ENCODE measurements around the gene ZRANB3. TPM values are rescaled to one million over a fixed set of nuclear protein-coding genes. Genes with fewer than 3 reads are reported as not detected.

ZRANB3 gene
- polyA plus RNA-seq, 1 donor (not counting 4 experiments of a cell fraction or from before 2014, with no cell fraction given) = 10.6 TPM

DNA sequence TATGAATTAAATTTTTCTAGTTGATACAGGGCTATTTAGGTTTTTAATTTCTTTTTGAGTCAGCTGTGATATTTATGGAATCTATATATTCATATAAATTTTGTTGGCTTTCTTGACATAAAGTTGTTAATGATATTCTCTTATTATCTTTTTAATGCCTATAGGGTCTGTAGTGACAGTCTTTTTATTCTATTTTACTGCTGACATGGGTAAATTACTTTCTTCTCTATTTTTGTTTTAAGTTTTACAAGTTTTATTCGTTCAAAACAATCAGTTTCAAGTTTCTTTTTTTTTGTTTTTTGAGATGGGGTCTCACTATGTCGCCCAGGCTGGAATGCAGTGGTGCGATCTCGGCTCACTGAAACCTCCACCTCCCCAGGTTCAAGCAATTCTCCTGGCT, 226.3 kb downstream of the ZRANB3 start:
- TF ChIP-seq, protein P1, sequence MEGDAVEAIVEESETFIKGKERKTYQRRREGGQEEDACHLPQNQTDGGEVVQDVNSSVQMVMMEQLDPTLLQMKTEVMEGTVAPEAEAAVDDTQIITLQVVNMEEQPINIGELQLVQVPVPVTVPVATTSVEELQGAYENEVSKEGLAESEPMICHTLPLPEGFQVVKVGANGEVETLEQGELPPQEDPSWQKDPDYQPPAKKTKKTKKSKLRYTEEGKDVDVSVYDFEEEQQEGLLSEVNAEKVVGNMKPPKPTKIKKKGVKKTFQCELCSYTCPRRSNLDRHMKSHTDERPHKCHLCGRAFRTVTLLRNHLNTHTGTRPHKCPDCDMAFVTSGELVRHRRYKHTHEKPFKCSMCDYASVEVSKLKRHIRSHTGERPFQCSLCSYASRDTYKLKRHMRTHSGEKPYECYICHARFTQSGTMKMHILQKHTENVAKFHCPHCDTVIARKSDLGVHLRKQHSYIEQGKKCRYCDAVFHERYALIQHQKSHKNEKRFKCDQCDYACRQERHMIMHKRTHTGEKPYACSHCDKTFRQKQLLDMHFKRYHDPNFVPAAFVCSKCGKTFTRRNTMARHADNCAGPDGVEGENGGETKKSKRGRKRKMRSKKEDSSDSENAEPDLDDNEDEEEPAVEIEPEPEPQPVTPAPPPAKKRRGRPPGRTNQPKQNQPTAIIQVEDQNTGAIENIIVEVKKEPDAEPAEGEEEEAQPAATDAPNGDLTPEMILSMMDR (optimal IDR thresholded peaks at IDR 0.05 in 1 of 3, IDR thresholded peaks at IDR 0.05 in 1 of 3, conservative IDR thresholded peaks at IDR 0.05 in 1 of 3; ENCODE audit: extremely low read depth in 1 of 3, insufficient read depth in 2 of 3, low read length in 3 of 3) = no peak
- no peak for TF ChIP-seq EZH2 (IDR thresholded peaks at IDR 0.05; ENCODE audit: low read length)

DNA sequence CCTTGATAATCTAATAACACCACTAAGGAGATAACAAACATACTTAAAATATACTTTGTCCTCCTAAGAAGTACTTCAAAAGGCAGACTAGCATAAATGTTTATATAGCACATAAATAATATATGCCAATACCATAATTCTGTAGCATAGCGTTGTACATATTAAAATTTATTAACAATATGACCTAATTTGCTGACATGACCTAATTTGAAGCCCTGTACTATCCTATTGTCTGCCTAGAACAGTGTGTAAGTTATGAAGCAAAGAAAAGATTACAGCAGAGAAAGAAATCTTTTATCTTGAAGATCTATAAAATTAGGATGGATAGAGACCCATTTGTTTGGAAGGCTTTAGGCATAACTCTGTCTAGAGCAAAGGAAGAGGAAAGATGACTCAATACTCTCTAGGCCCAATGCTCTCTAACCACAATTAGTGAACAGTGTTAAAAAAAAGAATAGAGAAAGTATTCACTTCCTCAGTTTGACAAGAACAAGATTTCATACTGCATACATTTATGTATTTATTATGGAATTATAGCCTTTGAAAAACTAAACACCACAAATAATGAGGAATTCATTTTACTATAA, 231.3 kb downstream of the ZRANB3 start:
- no peaks in the 10 kb centered on the region for H3K9me3 ChIP-seq (ENCODE audit: control insufficient read depth, low read depth, low read length)
- no peak overlapping the region for H3K9ac ChIP-seq (ENCODE audit: control insufficient read depth, extremely low read depth, insufficient read depth, low read length)
- no peaks in the 10 kb centered on the region for H3K79me2 ChIP-seq (ENCODE audit: control insufficient read depth, insufficient read depth, low read length)
- H4K20me1 ChIP-seq (ENCODE audit: control insufficient read depth, extremely low read depth, insufficient read depth, low read length) = no peaks in the 10 kb centered on the region
- H3K27ac ChIP-seq (ENCODE audit: control insufficient read depth, insufficient read depth, low read length) = no peak overlapping the region
- H2AFZ ChIP-seq (ENCODE audit: control insufficient read depth, low read length) = no peak overlapping the region
- peaks cover 19% of the 10 kb centered on the region for H3K4me1 ChIP-seq (ENCODE audit: control insufficient read depth, extremely low read depth, insufficient read depth, low read length)
- no peak for FAIRE-seq
- no peaks in the 10 kb centered on the region for H3K36me3 ChIP-seq (ENCODE audit: control insufficient read depth in 2 of 2, extremely low read depth in 1 of 2, insufficient read depth in 2 of 2, low read length in 2 of 2)
- no peak overlapping the region for H3K4me3 ChIP-seq (ENCODE audit: control insufficient read depth in 2 of 3, extremely low read depth in 1 of 3, insufficient read depth in 2 of 3, low read depth in 1 of 3, low read length in 3 of 3)
- dilution Hi-C loops (cut with MboI; ENCODE audit: extremely low pct_ligation_motif_present, low sequenced_read_pairs) = no loop called here
- no peaks in the 10 kb centered on the region for H3K9me1 ChIP-seq (ENCODE audit: control insufficient read depth, extremely low read depth, insufficient read depth, low read length)
- no peaks in the 10 kb centered on the region for H3K27me3 ChIP-seq (ENCODE audit: control insufficient read depth, extremely low read depth, insufficient read depth, low read length)
- peak overlapping the region; percentile 46 for H3K4me2 ChIP-seq (ENCODE audit: control insufficient read depth, extremely low read depth, insufficient read depth, low read depth, low read length)
- no peak for TF ChIP-seq EZH2 (IDR thresholded peaks at IDR 0.05; ENCODE audit: low read length)
- TF ChIP-seq, protein P1 (optimal IDR thresholded peaks at IDR 0.05 in 1 of 3, IDR thresholded peaks at IDR 0.05 in 1 of 3, conservative IDR thresholded peaks at IDR 0.05 in 1 of 3; ENCODE audit: extremely low read depth in 1 of 3, insufficient read depth in 2 of 3, low read length in 3 of 3) = no peak
- no peak for DNase-seq (ENCODE audit: low read depth, low spot score)

More for the DNA sequence above, 226.3 kb downstream of the ZRANB3 start:
- H3K4me2 ChIP-seq (ENCODE audit: control insufficient read depth, extremely low read depth, insufficient read depth, low read depth, low read length) = no peak overlapping the region
- no peak for DNase-seq (ENCODE audit: low read depth, low spot score)
- FAIRE-seq = no peak
- no peaks in the 10 kb centered on the region for H3K27me3 ChIP-seq (ENCODE audit: control insufficient read depth, extremely low read depth, insufficient read depth, low read length)
- dilution Hi-C loops (cut with MboI; ENCODE audit: extremely low pct_ligation_motif_present, low sequenced_read_pairs) = no loop called here
- H3K9me3 ChIP-seq (ENCODE audit: control insufficient read depth, low read depth, low read length) = no peaks in the 10 kb centered on the region
- no peaks in the 10 kb centered on the region for H3K9me1 ChIP-seq (ENCODE audit: control insufficient read depth, extremely low read depth, insufficient read depth, low read length)
- no peaks in the 10 kb centered on the region for H3K79me2 ChIP-seq (ENCODE audit: control insufficient read depth, insufficient read depth, low read length)
- no peak overlapping the region for H3K4me3 ChIP-seq (ENCODE audit: control insufficient read depth in 2 of 3, extremely low read depth in 1 of 3, insufficient read depth in 2 of 3, low read depth in 1 of 3, low read length in 3 of 3)
- no peak overlapping the region for H3K9ac ChIP-seq (ENCODE audit: control insufficient read depth, extremely low read depth, insufficient read depth, low read length)
- no peak overlapping the region for H3K27ac ChIP-seq (ENCODE audit: control insufficient read depth, insufficient read depth, low read length)
- no peaks in the 10 kb centered on the region for H4K20me1 ChIP-seq (ENCODE audit: control insufficient read depth, extremely low read depth, insufficient read depth, low read length)
- H3K36me3 ChIP-seq (ENCODE audit: control insufficient read depth in 2 of 2, extremely low read depth in 1 of 2, insufficient read depth in 2 of 2, low read length in 2 of 2) = no peaks in the 10 kb centered on the region
- peaks cover 5% of the 10 kb centered on the region for H3K4me1 ChIP-seq (ENCODE audit: control insufficient read depth, extremely low read depth, insufficient read depth, low read length)
- H2AFZ ChIP-seq (ENCODE audit: control insufficient read depth, low read length) = no peak overlapping the region
